PC-3 (cell line): ENCODE data around the gene SNAP47. TPM values are rescaled to one million over a fixed set of nuclear protein-coding genes. Genes with fewer than 3 reads are reported as not detected.

Experiments
- ATAC-seq: fragments of 200-7000 bp; cut with Tn5 transposase; 2 replicates; pipeline ENCODE4 v1.9.1; 2020; ENCODE audit warnings: mild to moderate bottlenecking, moderate library complexity
- BruUV-seq: library from RNA; stranded (reverse); fragments of 400-500 nt; replicated peaks from 2 replicates; lab custom pipeline; 2021; lab: Mats Ljungman, UMichigan
- CTCF ChIA-PET: fragments of 300-600 bp; sonication (Branson Sonifier 250); formaldehyde crosslinking; loops from one replicate; lab custom pipeline; 2022; ENCODE audit warnings: antibody characterized with exemption; lab: Charles Lee
- POLR2A ChIA-PET: fragments of 300-600 bp; sonication (Branson Sonifier 250); formaldehyde crosslinking; loops from one replicate; lab custom pipeline; 2022; ENCODE audit warnings: antibody characterized with exemption; ENCODE audit not compliant: unreplicated experiment; lab: Charles Lee
- DNase-seq: peaks from one replicate; pipeline ENCODE4 v3.0.0-alpha.2; 2015
- H2AFZ ChIP-seq: fragments of 300-600 bp; sonication (generic); 2 replicates; pipeline ENCODE4 v1.6.0; 2016; ENCODE audit warnings: antibody characterized with exemption, low read length
- H3F3A ChIP-seq: fragments of 300-600 bp; sonication (generic); one replicate; pipeline ENCODE4 v1.6.0; 2017; ENCODE audit warnings: antibody characterized with exemption, low read length, control low read depth, mild to moderate bottlenecking; ENCODE audit not compliant: unreplicated experiment
- H3K27ac ChIP-seq: fragments of 300-600 bp; sonication (generic); 2 replicates; pipeline ENCODE4 v1.5.1; 2016; ENCODE audit warnings: mild to moderate bottlenecking, low read length
- H3K27me3 ChIP-seq: fragments of 300-600 bp; sonication (generic); 2 replicates; pipeline ENCODE4 v1.6.1; 2016; ENCODE audit warnings: low read length, mixed read lengths
- H3K36me3 ChIP-seq: fragments of 300-600 bp; sonication (generic); 2 replicates; pipeline ENCODE4 v1.6.1; 2016; ENCODE audit warnings: low read depth, mixed run types, low read length, mixed read lengths
- H3K4me1 ChIP-seq: fragments of 300-600 bp; sonication (generic); 2 replicates; pipeline ENCODE4 v1.5.1; 2016; ENCODE audit warnings: low read length; ENCODE audit not compliant: insufficient read depth
- H3K4me2 ChIP-seq: fragments of 300-600 bp; sonication (generic); 2 replicates; pipeline ENCODE4 v1.6.0; 2016; ENCODE audit warnings: low read length
- H3K4me3 ChIP-seq: fragments of 300-600 bp; sonication (generic); 2 replicates; pipeline ENCODE4 v1.5.1; 2016; ENCODE audit warnings: mild to moderate bottlenecking, low read length, mixed read lengths
- H3K79me2 ChIP-seq: fragments of 300-600 bp; sonication (generic); 2 replicates; pipeline ENCODE4 v1.6.1; 2017; ENCODE audit warnings: low read length, mixed read lengths
- H3K9ac ChIP-seq: fragments of 300-600 bp; sonication (generic); 2 replicates; pipeline ENCODE4 v1.6.0; 2016; ENCODE audit warnings: mild to moderate bottlenecking, low read length
- H3K9me2 ChIP-seq: fragments of 300-600 bp; sonication (generic); replicated peaks from 2 replicates; pipeline ENCODE4 v1.6.1; 2016; ENCODE audit warnings: mixed run types, low read length, mixed read lengths
- H3K9me3 ChIP-seq: fragments of 300-600 bp; sonication (generic); 2 replicates; pipeline ENCODE4 v1.6.1; 2016; ENCODE audit warnings: low read length, mixed read lengths
- H4K20me1 ChIP-seq: fragments of 300-600 bp; sonication (generic); 2 replicates; pipeline ENCODE4 v1.6.1; 2016; ENCODE audit warnings: low read length, mixed read lengths
- EZH2 ChIP-seq: fragments of 300-600 bp; sonication (generic); IDR thresholded peaks from one replicate; pipeline ENCODE4 v1.6.1; 2017; ENCODE audit warnings: antibody characterized with exemption, mild to moderate bottlenecking, low read length; ENCODE audit not compliant: unreplicated experiment
- EZH2phosphoT487 ChIP-seq: fragments of 300-600 bp; sonication (generic); IDR thresholded peaks from 2 replicates; pipeline ENCODE4 v1.6.1; 2018; ENCODE audit warnings: mild to moderate bottlenecking, antibody characterized with exemption, low read length, borderline replicate concordance
- intact Hi-C: fragments of 100-400 bp; cut with micrococcal nuclease; formaldehyde crosslinking; loops from 2 replicates; pipeline ENCODE4 v1.9.0; 2023
- total RNA-seq: library from RNA; depleted of rRNA; stranded (reverse); fragments of >200 nt; gene quantifications from 2 replicates; pipeline ENCODE4 v1.2.3, GENCODE V29; 2014
- TF ChIP-seq, protein P1 (sequence below): fragments of 300-600 bp; sonication (generic); conservative IDR thresholded peaks from 2 replicates; pipeline ENCODE4 v1.5.1; 2017; ENCODE audit warnings: antibody characterized with exemption, low read depth, mild to moderate bottlenecking, low read length

Gene SNAP47
- total RNA-seq, 1 experiment from 2014 or later: 123 TPM

- no TSS peak for BruUV-seq
- POLR2A ChIA-PET: no interaction called here
- no peaks in the 10 kb centered on the region for H3F3A ChIP-seq
- no peak for DNase-seq
- no peaks in the 10 kb centered on the region for H3K27me3 ChIP-seq
- H3K9ac ChIP-seq: no peak overlapping the region
- no peaks in the 10 kb centered on the region for H3K9me3 ChIP-seq
- H3K4me1 ChIP-seq: peaks cover 14% of the 10 kb centered on the region; the same call in 1 of the 2 replicates
- ATAC-seq: no peak
- no peak overlapping the region for H3K27ac ChIP-seq
- CTCF ChIA-PET: no interaction called here
- peaks cover 29% of the 10 kb centered on the region for H3K36me3 ChIP-seq
- H3K4me3 ChIP-seq: no peak overlapping the region
- peaks cover 14% of the 10 kb centered on the region for H4K20me1 ChIP-seq
- intact Hi-C loops: no loop called here
- H2AFZ ChIP-seq: no peak overlapping the region
- TF ChIP-seq, protein P1, sequence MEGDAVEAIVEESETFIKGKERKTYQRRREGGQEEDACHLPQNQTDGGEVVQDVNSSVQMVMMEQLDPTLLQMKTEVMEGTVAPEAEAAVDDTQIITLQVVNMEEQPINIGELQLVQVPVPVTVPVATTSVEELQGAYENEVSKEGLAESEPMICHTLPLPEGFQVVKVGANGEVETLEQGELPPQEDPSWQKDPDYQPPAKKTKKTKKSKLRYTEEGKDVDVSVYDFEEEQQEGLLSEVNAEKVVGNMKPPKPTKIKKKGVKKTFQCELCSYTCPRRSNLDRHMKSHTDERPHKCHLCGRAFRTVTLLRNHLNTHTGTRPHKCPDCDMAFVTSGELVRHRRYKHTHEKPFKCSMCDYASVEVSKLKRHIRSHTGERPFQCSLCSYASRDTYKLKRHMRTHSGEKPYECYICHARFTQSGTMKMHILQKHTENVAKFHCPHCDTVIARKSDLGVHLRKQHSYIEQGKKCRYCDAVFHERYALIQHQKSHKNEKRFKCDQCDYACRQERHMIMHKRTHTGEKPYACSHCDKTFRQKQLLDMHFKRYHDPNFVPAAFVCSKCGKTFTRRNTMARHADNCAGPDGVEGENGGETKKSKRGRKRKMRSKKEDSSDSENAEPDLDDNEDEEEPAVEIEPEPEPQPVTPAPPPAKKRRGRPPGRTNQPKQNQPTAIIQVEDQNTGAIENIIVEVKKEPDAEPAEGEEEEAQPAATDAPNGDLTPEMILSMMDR: no peak
- TF ChIP-seq EZH2phosphoT487: no peak
- no peak for TF ChIP-seq EZH2
- H3K4me2 ChIP-seq: no peak overlapping the region
- no peaks in the 10 kb centered on the region for H3K9me2 ChIP-seq
- H3K79me2 ChIP-seq: peaks cover 97% of the 10 kb centered on the region
These were observed 14.9 kb downstream of the SNAP47 start for GRCh38 chr1:227749916-227750710.

GRCh38 chr1:227753999-227754711 lies 18.9 kb downstream of the SNAP47 start:
- H2AFZ ChIP-seq: no peak overlapping the region
- DNase-seq (peak; percentile 35), ATAC-seq (peak; percentile 62)
- ChIA-PET POLR2A (no interaction called here), CTCF (no interaction called here)
- no peak for TF ChIP-seq EZH2phosphoT487
- TF ChIP-seq, protein P1: no peak
- no peak for TF ChIP-seq EZH2
- no peak overlapping the region for H3K27ac ChIP-seq
- peaks cover 25% of the 10 kb centered on the region for H3K4me1 ChIP-seq
- peaks cover 28% of the 10 kb centered on the region for H4K20me1 ChIP-seq
- no TSS peak for BruUV-seq
- peaks cover 89% of the 10 kb centered on the region for H3K79me2 ChIP-seq
- intact Hi-C loops: no loop called here
- H3K36me3 ChIP-seq: peaks cover 55% of the 10 kb centered on the region
- peaks cover 4% of the 10 kb centered on the region for H3F3A ChIP-seq
- H3K9ac ChIP-seq: no peak overlapping the region
- no peaks in the 10 kb centered on the region for H3K27me3 ChIP-seq
- no peaks in the 10 kb centered on the region for H3K9me3 ChIP-seq
- H3K9me2 ChIP-seq: no peaks in the 10 kb centered on the region
- H3K4me3 ChIP-seq: no peak overlapping the region
- no peak overlapping the region for H3K4me2 ChIP-seq

- Histone ChIP-seq H3K4me1 (peaks cover 33% of the 10 kb centered on the region), H3K4me3 (no peak overlapping the region), H2AFZ (no peak overlapping the region), H3K9me2 (no peaks in the 10 kb centered on the region), H3K9me3 (no peaks in the 10 kb centered on the region), H3K4me2 (no peak overlapping the region), H3K79me2 (peaks cover 83% of the 10 kb centered on the region), H3K27ac (no peak overlapping the region), H3F3A (peaks cover 8% of the 10 kb centered on the region), H3K27me3 (no peaks in the 10 kb centered on the region), H3K9ac (no peak overlapping the region), H4K20me1 (peaks cover 34% of the 10 kb centered on the region), H3K36me3 (peaks cover 60% of the 10 kb centered on the region)
- no peak for TF ChIP-seq EZH2phosphoT487
- no peak for TF ChIP-seq EZH2
- TF ChIP-seq, protein P1: no peak
- BruUV-seq: no TSS peak
- CTCF ChIA-PET: no interaction called here
- DNase-seq (no peak), ATAC-seq (no peak)
- intact Hi-C loops: no loop called here
- POLR2A ChIA-PET: no interaction called here
These were observed 19.7 kb downstream of the SNAP47 start for GRCh38 chr1:227754958-227755357.
